ENCODE results near the gene MDH1. TPM values are rescaled to one million over a fixed set of nuclear protein-coding genes. Genes with fewer than 3 reads are reported as not detected.
"Not testable (repeated sequence)": the region's sequence is repeated elsewhere in the genome, so short reads cannot be mapped to it uniquely, and the experiment has no call there.

The MDH1 gene
- total RNA-seq, 1 donor from 2014 or later, result 65.7 TPM

DNA sequence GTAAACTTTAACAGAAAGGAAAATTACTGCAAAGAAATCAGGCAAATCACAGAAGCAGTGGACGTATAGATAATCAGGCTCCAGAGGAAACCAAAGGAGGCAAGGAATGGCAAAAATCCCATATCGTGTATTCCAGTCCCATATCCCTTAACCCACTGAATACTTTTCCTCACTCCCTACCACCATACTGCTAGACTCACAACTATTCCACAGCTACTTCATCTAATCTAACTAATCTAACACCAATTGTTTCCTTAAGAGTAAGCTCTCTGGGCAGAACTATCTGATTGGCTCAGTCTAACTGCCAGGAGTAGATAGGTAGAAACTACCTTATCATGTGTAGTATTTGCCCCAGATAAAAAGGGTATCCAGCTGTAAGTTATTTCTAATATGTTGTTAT is 16.8 kb upstream of the MDH1 start:
- no peaks in the 10 kb centered on the region for H3K27me3 ChIP-seq
- DNase-seq (ENCODE audit: low spot score in 2 of 2), result no peak
- intact Hi-C loops (cut with DNase I), result no loop called here
- H3K9me3 ChIP-seq, result peaks cover 0 to 10% of the 10 kb centered on the region in 2 donors
- H3K4me3 ChIP-seq, result no peak overlapping the region
- H3K27ac ChIP-seq, result no peak overlapping the region
- no peaks in the 10 kb centered on the region for H3K4me1 ChIP-seq
- H3K36me3 ChIP-seq, result no peaks in the 10 kb centered on the region
- TF ChIP-seq, protein P1, sequence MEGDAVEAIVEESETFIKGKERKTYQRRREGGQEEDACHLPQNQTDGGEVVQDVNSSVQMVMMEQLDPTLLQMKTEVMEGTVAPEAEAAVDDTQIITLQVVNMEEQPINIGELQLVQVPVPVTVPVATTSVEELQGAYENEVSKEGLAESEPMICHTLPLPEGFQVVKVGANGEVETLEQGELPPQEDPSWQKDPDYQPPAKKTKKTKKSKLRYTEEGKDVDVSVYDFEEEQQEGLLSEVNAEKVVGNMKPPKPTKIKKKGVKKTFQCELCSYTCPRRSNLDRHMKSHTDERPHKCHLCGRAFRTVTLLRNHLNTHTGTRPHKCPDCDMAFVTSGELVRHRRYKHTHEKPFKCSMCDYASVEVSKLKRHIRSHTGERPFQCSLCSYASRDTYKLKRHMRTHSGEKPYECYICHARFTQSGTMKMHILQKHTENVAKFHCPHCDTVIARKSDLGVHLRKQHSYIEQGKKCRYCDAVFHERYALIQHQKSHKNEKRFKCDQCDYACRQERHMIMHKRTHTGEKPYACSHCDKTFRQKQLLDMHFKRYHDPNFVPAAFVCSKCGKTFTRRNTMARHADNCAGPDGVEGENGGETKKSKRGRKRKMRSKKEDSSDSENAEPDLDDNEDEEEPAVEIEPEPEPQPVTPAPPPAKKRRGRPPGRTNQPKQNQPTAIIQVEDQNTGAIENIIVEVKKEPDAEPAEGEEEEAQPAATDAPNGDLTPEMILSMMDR (IDR thresholded peaks at IDR 0.05), result no peak

DNA sequence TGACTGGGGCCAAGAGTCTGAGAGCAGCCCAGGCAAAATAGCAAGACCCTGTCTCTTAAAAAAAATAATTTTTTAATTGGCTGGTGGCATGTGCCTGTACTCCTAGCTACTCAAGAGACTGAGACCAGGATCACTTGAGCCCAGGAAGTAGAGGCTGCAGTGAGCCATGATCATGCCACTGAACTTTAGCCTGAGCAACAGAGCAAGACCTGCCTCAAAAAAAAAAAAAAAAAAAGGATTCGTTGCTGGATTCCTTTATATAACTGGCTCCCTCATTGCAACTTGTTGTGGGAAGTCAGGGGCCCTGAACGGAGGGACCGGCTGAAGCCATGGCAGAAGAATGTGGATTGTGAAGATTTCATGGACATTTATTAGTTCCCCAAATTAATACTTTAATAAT is 15.7 kb upstream of the MDH1 start:
- H3K9me3 ChIP-seq; H3K27ac ChIP-seq; DNase-seq (ENCODE audit: low spot score in 2 of 2); intact Hi-C loops (cut with DNase I); H3K4me3 ChIP-seq; H3K36me3 ChIP-seq; H3K4me1 ChIP-seq; H3K27me3 ChIP-seq: not testable (repeated sequence)

DNA sequence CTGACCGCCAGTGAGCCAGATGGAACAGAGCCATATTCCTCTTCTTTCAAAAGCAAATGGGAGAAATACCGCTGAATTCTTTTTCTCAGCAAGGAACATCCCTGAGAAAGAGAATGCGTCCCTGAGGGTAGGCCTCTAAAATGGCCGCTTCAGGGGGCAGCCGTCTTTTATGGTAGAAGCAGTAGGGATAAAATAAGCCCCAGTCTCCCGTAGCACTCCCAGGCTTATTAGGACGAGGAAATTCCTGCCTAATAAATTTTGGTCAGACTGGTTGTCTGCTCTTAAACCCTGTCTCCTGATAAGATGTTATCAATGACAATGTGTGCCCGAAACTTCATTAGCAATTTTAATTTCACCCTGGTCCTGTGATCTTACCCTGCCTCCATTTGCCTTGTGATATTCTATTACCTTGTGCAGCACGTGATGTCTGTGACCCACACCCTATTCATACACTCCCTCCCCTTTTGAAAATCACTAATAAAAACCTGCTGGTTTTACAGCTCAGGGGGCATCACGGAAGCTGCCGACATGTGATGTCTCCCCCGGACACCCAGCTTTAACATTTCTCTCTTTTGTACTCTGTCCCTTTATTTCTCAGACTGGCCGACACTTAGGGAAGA is 14.9 kb upstream of the MDH1 start:
- intact Hi-C loops (cut with DNase I); DNase-seq (ENCODE audit: low spot score in 2 of 2); H3K9me3 ChIP-seq; H3K4me1 ChIP-seq; H3K36me3 ChIP-seq; H3K27ac ChIP-seq; H3K27me3 ChIP-seq; H3K4me3 ChIP-seq: not testable (repeated sequence)

DNA sequence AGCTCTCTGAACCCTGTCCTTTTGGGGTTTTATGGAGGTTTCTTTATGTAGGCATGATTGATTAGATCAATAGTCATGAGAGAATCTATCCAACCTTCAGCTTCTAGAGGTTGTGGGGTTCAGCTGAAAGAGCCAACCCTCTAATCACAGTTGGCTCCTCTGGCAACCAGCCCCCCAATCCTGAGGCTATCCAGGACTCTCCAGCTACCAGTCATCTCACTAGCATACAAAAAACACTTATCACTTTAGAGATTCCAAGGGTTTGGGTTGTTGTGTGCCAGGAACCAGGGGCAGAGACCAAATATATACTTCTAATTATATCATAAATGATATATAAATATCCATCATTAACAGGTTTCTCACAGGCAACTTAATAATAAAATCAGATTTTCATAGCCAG is 12.2 kb upstream of the MDH1 start:
- H3K36me3 ChIP-seq, result no peaks in the 10 kb centered on the region

DNA sequence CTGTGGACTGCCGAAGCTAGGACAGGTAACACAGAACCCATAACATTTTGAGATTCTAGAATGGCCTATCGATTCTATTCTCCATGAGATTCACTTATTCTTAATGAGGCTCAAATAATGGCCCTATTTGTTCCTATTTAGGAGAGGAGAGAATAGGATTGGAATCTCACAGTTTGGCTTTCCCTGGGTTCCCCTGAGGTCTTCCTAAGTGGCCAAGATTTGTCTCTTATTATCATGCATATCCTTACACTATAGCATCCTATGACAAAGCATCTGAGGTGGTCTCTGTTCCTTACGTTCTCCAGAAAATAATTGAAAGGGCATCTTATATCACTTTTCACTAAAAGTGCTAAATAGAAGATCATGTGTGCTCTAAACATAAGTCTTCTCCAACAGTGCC is 10.0 kb upstream of the MDH1 start:
- H3K9me3 ChIP-seq, result no peaks in the 10 kb centered on the region
- TF ChIP-seq, protein P1 (IDR thresholded peaks at IDR 0.05), result no peak
- DNase-seq (ENCODE audit: low spot score in 2 of 2), result no peak
- H3K36me3 ChIP-seq, result no peaks in the 10 kb centered on the region
- intact Hi-C loops (cut with DNase I), result no loop called here
- no peak overlapping the region for H3K4me3 ChIP-seq
- no peaks in the 10 kb centered on the region for H3K27me3 ChIP-seq
- no peak overlapping the region for H3K27ac ChIP-seq
- H3K4me1 ChIP-seq, result no peaks in the 10 kb centered on the region

More for the DNA sequence above, 12.2 kb upstream of the MDH1 start:
- Histone ChIP-seq H3K4me1 (no peaks in the 10 kb centered on the region), H3K27ac (no peak overlapping the region), H3K4me3 (no peak overlapping the region), H3K27me3 (no peaks in the 10 kb centered on the region), H3K9me3 (no peaks in the 10 kb centered on the region)
- DNase-seq (ENCODE audit: low spot score in 2 of 2), result no peak
- TF ChIP-seq, protein P1 (IDR thresholded peaks at IDR 0.05), result no peak
- intact Hi-C loops (cut with DNase I), result no loop called here

DNA sequence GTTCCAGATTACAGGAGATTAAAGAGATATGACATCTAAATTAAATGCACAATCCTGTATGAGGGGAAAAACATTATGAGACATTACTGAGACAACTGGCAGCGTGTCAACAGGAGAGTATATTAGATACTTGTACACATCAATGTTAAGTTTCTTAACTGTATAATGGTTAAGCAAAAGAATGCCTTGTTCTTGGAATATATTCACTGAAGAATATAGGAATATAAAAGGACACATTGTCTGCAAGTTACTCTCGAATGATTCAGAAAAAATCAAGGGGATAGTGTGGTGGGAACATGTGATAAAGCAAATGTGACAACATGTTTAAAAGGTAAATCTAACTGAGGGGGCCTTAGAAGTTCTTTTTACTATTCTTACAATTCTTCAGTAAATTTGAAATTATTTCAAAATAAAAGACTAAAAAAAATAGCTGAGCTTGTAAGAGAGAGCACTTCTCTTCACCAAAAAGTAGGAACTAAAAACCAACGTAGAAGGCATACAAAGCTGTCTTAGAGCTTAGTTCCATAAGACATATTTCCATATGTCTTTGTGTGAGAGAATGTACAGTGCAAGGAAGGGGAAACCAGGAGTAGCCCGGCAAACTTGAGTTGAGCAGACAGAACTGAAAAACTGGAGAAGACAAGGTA is 8.0 kb upstream of the MDH1 start:
- TF ChIP-seq, protein P1 (IDR thresholded peaks at IDR 0.05), result no peak
- no peak for DNase-seq (ENCODE audit: low spot score in 2 of 2)
- Histone ChIP-seq H3K27ac (peak overlapping the region; percentile 74 to 83), H3K4me3 (peak overlapping the region in 1 of 2 donors; percentile 33), H3K27me3 (no peaks in the 10 kb centered on the region), H3K36me3 (no peaks in the 10 kb centered on the region), H3K4me1 (no peaks in the 10 kb centered on the region), H3K9me3 (no peaks in the 10 kb centered on the region)
- intact Hi-C loops (cut with DNase I), result loop anchor here (10.0 kb wide), 2 partner anchors 294 to 874 kb away; partner anchors contain the start of gene LGALSL

All from ascending aorta (tissue), 2 donors.